ENCODE results near the gene FBLN5.

Gene FBLN5

DNA sequence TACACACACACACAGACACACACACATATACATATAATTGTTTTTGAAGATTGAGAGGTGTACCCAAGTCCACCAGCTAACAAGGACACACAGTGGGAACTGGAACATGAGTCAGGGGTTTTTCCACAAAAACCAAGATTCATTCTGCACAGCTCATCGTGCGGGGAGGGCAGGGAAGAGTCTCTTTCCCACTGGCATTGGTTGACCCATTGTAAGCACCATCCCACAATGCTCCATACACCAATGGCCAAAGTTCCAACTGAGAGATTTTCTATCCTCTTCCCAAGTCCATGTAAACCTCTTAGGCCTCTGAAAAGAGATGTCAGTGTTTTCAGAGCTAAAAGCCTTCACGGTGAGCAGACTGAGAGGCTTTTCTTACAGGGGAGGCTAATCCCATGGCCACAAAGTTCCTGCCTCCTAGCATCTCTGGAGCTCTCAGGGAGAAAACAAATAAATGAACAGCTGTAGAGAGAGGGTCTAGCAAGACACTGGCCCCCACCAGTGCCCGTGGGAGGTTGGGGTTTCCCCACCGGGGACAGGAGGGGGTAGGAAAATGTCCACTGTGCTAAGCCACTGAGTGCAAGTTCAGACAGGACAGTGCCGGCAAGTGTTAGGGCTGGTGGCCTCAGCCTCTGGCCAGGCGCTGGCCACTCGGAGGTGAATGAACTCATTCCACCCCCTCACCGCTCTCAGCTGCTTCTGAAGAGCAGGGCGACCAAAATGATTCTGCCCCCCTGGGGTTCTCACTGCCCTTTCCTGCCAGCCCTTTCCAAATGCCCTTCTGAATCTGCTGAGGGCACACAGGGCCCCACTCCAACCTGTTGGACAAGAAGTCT, 58.6 kb downstream of the FBLN5 start:
- TF ChIP-seq, protein P1, sequence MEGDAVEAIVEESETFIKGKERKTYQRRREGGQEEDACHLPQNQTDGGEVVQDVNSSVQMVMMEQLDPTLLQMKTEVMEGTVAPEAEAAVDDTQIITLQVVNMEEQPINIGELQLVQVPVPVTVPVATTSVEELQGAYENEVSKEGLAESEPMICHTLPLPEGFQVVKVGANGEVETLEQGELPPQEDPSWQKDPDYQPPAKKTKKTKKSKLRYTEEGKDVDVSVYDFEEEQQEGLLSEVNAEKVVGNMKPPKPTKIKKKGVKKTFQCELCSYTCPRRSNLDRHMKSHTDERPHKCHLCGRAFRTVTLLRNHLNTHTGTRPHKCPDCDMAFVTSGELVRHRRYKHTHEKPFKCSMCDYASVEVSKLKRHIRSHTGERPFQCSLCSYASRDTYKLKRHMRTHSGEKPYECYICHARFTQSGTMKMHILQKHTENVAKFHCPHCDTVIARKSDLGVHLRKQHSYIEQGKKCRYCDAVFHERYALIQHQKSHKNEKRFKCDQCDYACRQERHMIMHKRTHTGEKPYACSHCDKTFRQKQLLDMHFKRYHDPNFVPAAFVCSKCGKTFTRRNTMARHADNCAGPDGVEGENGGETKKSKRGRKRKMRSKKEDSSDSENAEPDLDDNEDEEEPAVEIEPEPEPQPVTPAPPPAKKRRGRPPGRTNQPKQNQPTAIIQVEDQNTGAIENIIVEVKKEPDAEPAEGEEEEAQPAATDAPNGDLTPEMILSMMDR (IDR thresholded peaks at IDR 0.05; ENCODE audit: borderline replicate concordance, insufficient read depth, low read depth, low read length) = no peak
- H3K4me3 ChIP-seq (ENCODE audit: low read depth, low read length) = no peak overlapping the region

DNA sequence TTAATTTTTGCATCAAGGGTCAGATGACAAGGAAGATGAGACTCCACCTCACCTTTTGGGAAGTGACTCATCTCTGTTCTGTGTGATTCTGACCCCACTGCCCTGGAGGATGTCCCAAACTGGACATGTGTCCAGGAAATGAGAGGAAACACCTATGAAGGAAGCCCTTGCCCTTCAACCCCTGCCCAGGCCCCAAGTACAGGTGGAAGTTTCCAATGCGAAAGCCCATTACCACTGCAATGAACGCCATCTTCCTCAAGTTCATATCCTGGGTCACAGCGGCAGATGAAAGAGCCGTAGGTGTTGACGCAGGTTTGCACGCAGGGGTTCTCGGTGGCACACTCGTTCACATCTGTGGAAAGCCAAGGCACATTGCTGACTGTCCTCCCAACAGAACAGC, 60.5 kb downstream of the FBLN5 start:
- no peak overlapping the region for H3K4me3 ChIP-seq (ENCODE audit: low read depth, low read length)
- TF ChIP-seq, protein P1 (IDR thresholded peaks at IDR 0.05; ENCODE audit: borderline replicate concordance, insufficient read depth, low read depth, low read length) = no peak

DNA sequence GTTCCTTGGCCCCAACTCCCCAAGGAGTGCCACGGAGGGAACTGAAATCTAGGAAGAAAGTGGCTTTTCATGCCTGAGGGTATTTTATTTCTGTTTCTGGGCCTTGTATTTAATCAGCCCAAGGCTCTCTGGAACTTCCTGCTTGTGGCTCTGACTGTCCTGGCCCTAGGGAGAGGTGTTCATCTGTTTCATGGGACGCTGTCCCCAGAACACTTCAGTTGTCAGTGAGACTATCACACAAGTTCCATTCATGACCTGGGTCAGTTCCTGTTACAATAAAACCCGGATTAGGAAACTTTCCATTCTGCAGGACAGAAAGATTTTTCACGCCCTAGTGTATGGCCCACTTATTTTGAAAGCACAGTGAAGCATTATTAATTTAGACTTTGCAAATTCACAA, 61.7 kb downstream of the FBLN5 start:
- TF ChIP-seq, protein P1 (IDR thresholded peaks at IDR 0.05; ENCODE audit: borderline replicate concordance, insufficient read depth, low read depth, low read length) = no peak
- no peak overlapping the region for H3K4me3 ChIP-seq (ENCODE audit: low read depth, low read length)

DNA sequence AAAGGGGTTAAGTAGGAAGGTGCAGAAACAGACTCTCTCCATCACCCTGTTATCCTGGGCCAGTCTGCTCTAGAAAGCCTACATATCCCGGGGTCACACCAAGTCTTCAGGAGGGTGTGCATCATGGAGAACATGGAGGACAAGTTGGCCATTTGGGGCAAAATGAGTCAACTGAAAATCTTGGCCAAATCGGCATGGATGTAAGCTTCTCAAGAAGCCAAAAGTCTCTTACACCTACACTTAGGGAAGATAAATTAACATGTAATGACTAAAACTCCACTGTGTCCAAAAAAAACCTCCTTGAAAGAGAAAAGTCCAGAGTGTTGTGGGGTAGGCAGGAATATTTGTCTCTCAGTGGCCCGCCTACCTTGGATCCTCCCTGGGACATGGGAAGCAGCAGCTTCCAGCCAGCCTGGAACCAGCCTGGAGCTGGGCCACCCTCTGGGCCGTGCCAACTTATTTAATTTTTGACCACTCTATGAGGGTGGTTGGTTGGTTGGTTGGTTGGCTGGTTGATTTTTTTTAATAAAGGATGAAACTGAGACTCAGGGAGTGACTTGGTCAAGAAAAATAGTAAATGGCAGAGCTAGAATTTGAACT, 62.3 kb downstream of the FBLN5 start:
- TF ChIP-seq, protein P1 (IDR thresholded peaks at IDR 0.05; ENCODE audit: borderline replicate concordance, insufficient read depth, low read depth, low read length) = no peak
- no peak overlapping the region for H3K4me3 ChIP-seq (ENCODE audit: low read depth, low read length)

DNA sequence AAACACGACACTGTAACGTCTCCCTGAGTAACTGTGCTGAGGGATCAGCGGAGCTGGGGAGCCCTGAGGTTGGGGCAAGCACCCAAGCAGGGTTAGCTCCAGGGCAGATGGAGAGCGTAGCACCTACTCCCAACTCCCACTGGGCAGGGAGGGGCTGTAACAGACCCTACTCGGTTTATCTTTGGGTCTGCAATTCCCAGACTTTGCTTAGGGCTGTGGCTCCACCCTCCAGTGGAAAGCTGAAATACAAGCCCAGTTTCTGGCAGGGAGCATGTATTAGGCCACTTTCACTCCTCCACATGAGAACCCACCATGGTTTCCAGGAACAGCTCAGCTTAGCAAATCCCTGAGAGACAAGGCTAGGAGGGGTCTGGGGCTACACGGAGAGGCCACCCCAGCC, 62.8 kb downstream of the FBLN5 start:
- no peak overlapping the region for H3K4me3 ChIP-seq (ENCODE audit: low read depth, low read length)
- TF ChIP-seq, protein P1 (IDR thresholded peaks at IDR 0.05; ENCODE audit: borderline replicate concordance, insufficient read depth, low read depth, low read length) = no peak

DNA sequence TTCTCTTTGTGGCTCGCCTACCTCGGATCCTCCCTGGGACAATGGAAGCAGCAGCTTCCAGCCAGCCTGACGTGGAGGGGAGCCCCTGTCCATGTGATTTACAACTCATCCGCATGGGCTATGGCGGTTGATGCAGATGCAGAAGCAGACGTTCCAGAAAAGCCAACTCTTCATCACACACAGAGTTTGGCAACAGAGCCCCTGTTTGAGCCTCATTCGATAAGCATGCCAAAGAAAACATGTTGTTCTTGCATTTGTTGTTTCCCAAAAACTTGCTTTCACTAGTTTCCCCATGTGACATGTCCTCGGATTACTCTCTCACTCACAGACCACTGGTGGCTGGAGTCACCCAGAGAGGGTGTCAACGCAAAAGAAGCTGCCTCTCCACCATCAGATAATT, 63.7 kb downstream of the FBLN5 start:
- no peak overlapping the region for H3K4me3 ChIP-seq (ENCODE audit: low read depth, low read length)
- TF ChIP-seq, protein P1 (IDR thresholded peaks at IDR 0.05; ENCODE audit: borderline replicate concordance, insufficient read depth, low read depth, low read length) = no peak

DNA sequence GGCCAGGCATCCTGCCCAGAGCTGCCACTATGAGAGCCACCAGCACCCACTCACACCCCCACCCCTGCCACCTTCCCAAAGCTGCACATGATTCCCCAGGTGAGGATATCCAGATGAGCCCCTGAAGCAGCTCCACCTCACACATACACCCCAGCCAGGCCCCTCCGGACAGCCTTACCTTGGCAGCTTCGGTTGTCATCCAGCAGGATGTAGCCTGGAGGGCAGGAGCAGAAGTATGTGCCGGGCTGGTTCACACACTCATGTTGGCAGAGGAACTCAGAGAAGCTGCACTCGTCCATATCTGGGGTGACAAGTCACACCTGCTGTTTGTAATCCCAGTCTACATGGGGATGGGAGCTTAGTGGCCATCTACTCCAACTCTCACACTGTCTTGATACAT, 64.7 kb downstream of the FBLN5 start:
- TF ChIP-seq, protein P1 (IDR thresholded peaks at IDR 0.05; ENCODE audit: borderline replicate concordance, insufficient read depth, low read depth, low read length) = no peak
- H3K4me3 ChIP-seq (ENCODE audit: low read depth, low read length) = no peak overlapping the region
